ENCODE measurements around the gene BCL7B. TPM values are rescaled to one million over a fixed set of nuclear protein-coding genes. Genes with fewer than 3 reads are reported as not detected.

The BCL7B gene
- total and polyA plus RNA-seq, 2 of the 4 experiments (the other 2 are of a cell fraction) = 7.2 to 51.3 TPM

- TF ChIP-seq MXI1 (IDR thresholded peaks at IDR 0.05; ENCODE audit: borderline replicate concordance, low read depth, low read length) (no peak), USF2 (IDR thresholded peaks at IDR 0.05; ENCODE audit: low read depth, low read length) (no peak), MAZ (IDR thresholded peaks at IDR 0.05; ENCODE audit: borderline replicate concordance, low read depth, low read length) (no peak), RCOR1 (IDR thresholded peaks at IDR 0.05; ENCODE audit: insufficient replicate concordance, low read length) (no peak), FOS (IDR thresholded peaks at IDR 0.05; ENCODE audit: low read depth, low read length) (no peak), SMC3 (IDR thresholded peaks at IDR 0.05; ENCODE audit: low read depth, low read length) (no peak), CHD1 (IDR thresholded peaks at IDR 0.05; ENCODE audit: low read depth, low read length) (no peak), ELK1 (IDR thresholded peaks at IDR 0.05; ENCODE audit: borderline replicate concordance, low read depth, low read length) (no peak), CTCF (conservative IDR thresholded peaks at IDR 0.05; ENCODE audit: low read depth, low read length) (no peak), CEBPB (IDR thresholded peaks at IDR 0.05; ENCODE audit: low read depth, low read length) (no peak), BHLHE40 (IDR thresholded peaks at IDR 0.05; ENCODE audit: low read depth, low read length) (no peak), RFX5 (IDR thresholded peaks at IDR 0.05; ENCODE audit: low read depth, low read length) (no peak), NFE2L2 (IDR thresholded peaks at IDR 0.05; ENCODE audit: low read depth, low read length) (no peak), MAFK (IDR thresholded peaks at IDR 0.05; ENCODE audit: low read depth, low read length) (no peak), POLR2A (IDR thresholded peaks at IDR 0.05; ENCODE audit: low read depth, low read length) (no peak), RAD21 (IDR thresholded peaks at IDR 0.05; ENCODE audit: low read length) (no peak)
- no peak for ATAC-seq (ENCODE audit: low read depth)
- dilution Hi-C loops (cut with HindIII; ENCODE audit: low sequenced_read_pairs, unreplicated experiment) = no loop called here
- H3K36me3 ChIP-seq (ENCODE audit: control insufficient read depth, insufficient read depth, low read length) = peaks cover 37% of the 10 kb centered on the region
- H2AFZ ChIP-seq (replicated peaks; ENCODE audit: low read length, poor library complexity) = no peak overlapping the region
- H3K4me1 ChIP-seq (ENCODE audit: control insufficient read depth, insufficient read depth, low read length) = peaks cover 4% of the 10 kb centered on the region
- WGBS, 2 experiments (ENCODE audit: extremely low coverage in 2 of 2, insufficient read length in 1 of 2) = no CpG with 5 or more reads among the region's 3 CpGs
- H3K14ac ChIP-seq (replicated peaks; ENCODE audit: low read depth, low read length) = no peak overlapping the region
- no peaks in the 10 kb centered on the region for H3K27me3 ChIP-seq (ENCODE audit: control insufficient read depth, insufficient read depth, low read length)
- H3K9ac ChIP-seq (ENCODE audit: low read depth, low read length) = no peak overlapping the region
- BruUV-seq (replicated peaks) = no TSS peak
- ChIA-PET CTCF (no interaction called here), POLR2A (ENCODE audit: unreplicated experiment) (no interaction called here)
- H2BK5ac ChIP-seq (ENCODE audit: low read depth, low read length, poor library complexity, severe bottlenecking) = no peak overlapping the region
- no peak overlapping the region for H3K23ac ChIP-seq (ENCODE audit: low read depth, low read length)
- H3K4me3 ChIP-seq (ENCODE audit: insufficient read depth, low read depth, low read length) = no peak overlapping the region
- H4K8ac ChIP-seq (ENCODE audit: low read depth in 2 of 2, low read length in 2 of 2) = no peak overlapping the region
- H3K27ac ChIP-seq (ENCODE audit: insufficient read depth, low read length) = no peak overlapping the region
- no peak overlapping the region for H2BK120ac ChIP-seq (ENCODE audit: low read depth, low read length)
- H3K18ac ChIP-seq (ENCODE audit: low read depth, low read length) = no peak overlapping the region
- no peak overlapping the region for H4K91ac ChIP-seq (ENCODE audit: insufficient read depth, low read depth, low read length)
- no peak for DNase-seq
- no peak overlapping the region for H2AK5ac ChIP-seq (ENCODE audit: low read depth, low read length)
- H4K5ac ChIP-seq (ENCODE audit: low read depth, low read length) = no peak overlapping the region
- H3K9me3 ChIP-seq (ENCODE audit: control insufficient read depth, insufficient read depth, low read length) = no peaks in the 10 kb centered on the region
- intact Hi-C loops (cut with micrococcal nuclease) = no loop called here
- peaks cover 5% of the 10 kb centered on the region for H3K9me1 ChIP-seq (ENCODE audit: insufficient read depth, low read length)
- no peak overlapping the region for H2AK9ac ChIP-seq (replicated peaks; ENCODE audit: low read depth, low read length, poor library complexity)
- no peak overlapping the region for H3K56ac ChIP-seq (ENCODE audit: extremely low read depth, insufficient read depth, low read length)
- H3K4me2 ChIP-seq (ENCODE audit: low read depth, low read length) = no peak overlapping the region
- H4K20me1 ChIP-seq (ENCODE audit: insufficient read depth, low read length) = peaks cover 81% of the 10 kb centered on the region
- no peak overlapping the region for H2BK15ac ChIP-seq (ENCODE audit: low read depth, low read length)
- H2BK20ac ChIP-seq (ENCODE audit: low read depth, low read length) = no peak overlapping the region
- in situ Hi-C loops (cut with MboI; ENCODE audit: low sequenced_read_pairs) = no loop called here
- no peak overlapping the region for H3K4ac ChIP-seq (ENCODE audit: low read depth, low read length)
- H3K79me1 ChIP-seq (ENCODE audit: low read depth in 1 of 2, low read length in 2 of 2) = peaks cover 5 to 50% of the 10 kb centered on the region in 2 experiments; a peak in 3 of 4 replicates
These were observed 42.3 kb downstream of the BCL7B start for GRCh38 chr7:73515178-73515577.
